HEK293 (cell line): ENCODE data around the gene SCN4A.

ENCODE experiments used
- CTCF ChIA-PET: fragments of 350-600 bp; formaldehyde crosslinking; extraction: SDS; loops from one replicate; lab custom pipeline; 2021; ENCODE audit warnings: antibody characterized with exemption; lab: Yijun Ruan, JAX
- POLR2A ChIA-PET: fragments of 300-600 bp; formaldehyde crosslinking; extraction: SDS; loops from one replicate; lab custom pipeline; 2020; ENCODE audit warnings: antibody characterized with exemption, inconsistent platforms; lab: Yijun Ruan, JAX
- H3K27ac ChIP-seq: fragments of 200-500 bp; sonication (Bioruptor generic); 2 replicates; pipeline ENCODE4 v1.5.1; 2014; ENCODE audit warnings: low read depth, low read length, control low read depth, inconsistent platforms; ENCODE audit errors: extremely low read depth
- H3K36me3 ChIP-seq, 2 experiments: fragments of 200-500 bp in 1 of 2; sonication (Bioruptor generic) in 1 of 2; 1 replicate in 1 of 2; 2 replicates in 1 of 2; pipeline ENCODE4 v1.5.1; 2014 to 2017; ENCODE audit warnings: inconsistent platforms in 2 of 2, low read length in 2 of 2; ENCODE audit not compliant: control insufficient read depth in 2 of 2, insufficient read depth in 1 of 2
- H3K4me1 ChIP-seq: fragments of 200-500 bp; sonication (Bioruptor generic); 2 replicates; pipeline ENCODE4 v1.5.1; 2014; ENCODE audit warnings: mild to moderate bottlenecking, low read length, inconsistent platforms; ENCODE audit not compliant: control insufficient read depth, insufficient read depth
- H3K4me3 ChIP-seq: 2 replicates; pipeline ENCODE4 v1.5.1; 2011; ENCODE audit warnings: low read depth, mild to moderate bottlenecking, control low read depth, low read length, moderate library complexity
- H3K9me3 ChIP-seq: fragments of 200-500 bp; sonication (Bioruptor generic); 2 replicates; pipeline ENCODE4 v1.5.1; 2014; ENCODE audit warnings: low read depth, low read length, inconsistent platforms; ENCODE audit not compliant: control insufficient read depth, insufficient read depth
- SCRT1 ChIP-seq: fragments of 450-650 bp; formaldehyde crosslinking; IDR thresholded peaks from 2 replicates; pipeline ENCODE4 v1.5.1; 2016; ENCODE audit warnings: missing biosample characterization, missing genetic modification characterization, borderline replicate concordance
- ZNF175 ChIP-seq: fragments of 450-650 bp; formaldehyde crosslinking; IDR thresholded peaks from 2 replicates; pipeline ENCODE4 v1.5.1; 2016; ENCODE audit warnings: missing biosample characterization, missing genetic modification characterization
- ZNF214 ChIP-seq: fragments of 450-650 bp; formaldehyde crosslinking; IDR thresholded peaks from 2 replicates; pipeline ENCODE4 v1.5.1; 2017; ENCODE audit warnings: missing biosample characterization, mild to moderate bottlenecking, missing genetic modification characterization, borderline replicate concordance
- ZNF391 ChIP-seq: fragments of 450-650 bp; formaldehyde crosslinking; IDR thresholded peaks from 2 replicates; pipeline ENCODE4 v1.5.1; 2016; ENCODE audit warnings: low read depth, missing biosample characterization, missing genetic modification characterization, borderline replicate concordance
- ZNF426 ChIP-seq: fragments of 450-650 bp; formaldehyde crosslinking; IDR thresholded peaks from 2 replicates; pipeline ENCODE4 v1.5.1; 2017; ENCODE audit warnings: missing biosample characterization, missing genetic modification characterization, mild to moderate bottlenecking, inconsistent platforms, moderate library complexity
- ZNF544 ChIP-seq: fragments of 450-650 bp; formaldehyde crosslinking; IDR thresholded peaks from 2 replicates; pipeline ENCODE4 v1.5.0; 2017; ENCODE audit warnings: missing biosample characterization, missing genetic modification characterization
- TF ChIP-seq, protein P1 (sequence below): fragments of 450-650 bp; formaldehyde crosslinking; IDR thresholded peaks from 2 replicates; pipeline ENCODE4 v1.5.1; 2016; ENCODE audit warnings: missing biosample characterization, missing genetic modification characterization, low read depth
- TF ChIP-seq, protein P2 (sequence below): fragments of 450-650 bp; formaldehyde crosslinking; IDR thresholded peaks from 2 replicates; pipeline ENCODE4 v1.5.1; 2017; ENCODE audit warnings: missing biosample characterization, missing genetic modification characterization
- TF ChIP-seq, protein P3 (sequence below): fragments of 450-650 bp; formaldehyde crosslinking; IDR thresholded peaks from 2 replicates; pipeline ENCODE4 v1.5.1; 2016; ENCODE audit warnings: missing biosample characterization, missing genetic modification characterization
- TF ChIP-seq, protein P4 (sequence below): IDR thresholded peaks from 2 replicates; pipeline ENCODE4 v1.6.1; 2011; ENCODE audit warnings: mild to moderate bottlenecking, low read depth, low read length, borderline replicate concordance
- TF ChIP-seq, protein P5 (sequence below): fragments of 450-650 bp; formaldehyde crosslinking; IDR thresholded peaks from 2 replicates; pipeline ENCODE4 v1.5.1; 2016; ENCODE audit warnings: missing biosample characterization, missing genetic modification characterization
- TF ChIP-seq, protein P6 (sequence below): fragments of 450-650 bp; formaldehyde crosslinking; IDR thresholded peaks from 2 replicates; pipeline ENCODE4 v1.5.1; 2016; ENCODE audit warnings: missing biosample characterization, missing genetic modification characterization
- TF ChIP-seq, protein P7 (sequence below): fragments of 450-650 bp; formaldehyde crosslinking; conservative IDR thresholded peaks from 2 replicates; pipeline ENCODE4 v1.5.1; 2016; ENCODE audit warnings: low read depth, missing biosample characterization, missing genetic modification characterization

The SCN4A gene

DNA sequence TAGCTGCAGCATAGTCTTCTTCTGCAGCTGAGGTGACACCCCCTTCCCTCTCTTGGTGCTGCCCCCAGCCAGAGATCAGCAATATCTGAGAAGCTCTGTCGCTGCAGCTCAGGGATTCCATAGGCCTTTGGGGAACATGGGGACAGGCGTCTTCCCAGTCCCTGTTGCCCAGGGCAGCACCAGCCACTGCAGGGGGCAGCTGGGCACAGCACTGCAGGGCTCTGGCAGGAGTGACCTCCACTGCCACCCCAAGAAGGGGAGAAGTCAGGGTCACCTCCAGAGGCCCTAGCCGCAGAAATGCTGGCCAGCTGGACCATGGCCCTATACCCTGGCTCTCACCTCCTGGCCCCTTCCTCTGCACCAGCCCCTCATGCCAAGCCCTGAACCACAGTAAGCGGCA, 16.9 kb downstream of the SCN4A start (continued):
- TF ChIP-seq, protein P1, sequence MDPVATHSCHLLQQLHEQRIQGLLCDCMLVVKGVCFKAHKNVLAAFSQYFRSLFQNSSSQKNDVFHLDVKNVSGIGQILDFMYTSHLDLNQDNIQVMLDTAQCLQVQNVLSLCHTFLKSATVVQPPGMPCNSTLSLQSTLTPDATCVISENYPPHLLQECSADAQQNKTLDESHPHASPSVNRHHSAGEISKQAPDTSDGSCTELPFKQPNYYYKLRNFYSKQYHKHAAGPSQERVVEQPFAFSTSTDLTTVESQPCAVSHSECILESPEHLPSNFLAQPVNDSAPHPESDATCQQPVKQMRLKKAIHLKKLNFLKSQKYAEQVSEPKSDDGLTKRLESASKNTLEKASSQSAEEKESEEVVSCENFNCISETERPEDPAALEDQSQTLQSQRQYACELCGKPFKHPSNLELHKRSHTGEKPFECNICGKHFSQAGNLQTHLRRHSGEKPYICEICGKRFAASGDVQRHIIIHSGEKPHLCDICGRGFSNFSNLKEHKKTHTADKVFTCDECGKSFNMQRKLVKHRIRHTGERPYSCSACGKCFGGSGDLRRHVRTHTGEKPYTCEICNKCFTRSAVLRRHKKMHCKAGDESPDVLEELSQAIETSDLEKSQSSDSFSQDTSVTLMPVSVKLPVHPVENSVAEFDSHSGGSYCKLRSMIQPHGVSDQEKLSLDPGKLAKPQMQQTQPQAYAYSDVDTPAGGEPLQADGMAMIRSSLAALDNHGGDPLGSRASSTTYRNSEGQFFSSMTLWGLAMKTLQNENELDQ (tag by site-specific recombination), result no peak
- TF ChIP-seq, protein P2, sequence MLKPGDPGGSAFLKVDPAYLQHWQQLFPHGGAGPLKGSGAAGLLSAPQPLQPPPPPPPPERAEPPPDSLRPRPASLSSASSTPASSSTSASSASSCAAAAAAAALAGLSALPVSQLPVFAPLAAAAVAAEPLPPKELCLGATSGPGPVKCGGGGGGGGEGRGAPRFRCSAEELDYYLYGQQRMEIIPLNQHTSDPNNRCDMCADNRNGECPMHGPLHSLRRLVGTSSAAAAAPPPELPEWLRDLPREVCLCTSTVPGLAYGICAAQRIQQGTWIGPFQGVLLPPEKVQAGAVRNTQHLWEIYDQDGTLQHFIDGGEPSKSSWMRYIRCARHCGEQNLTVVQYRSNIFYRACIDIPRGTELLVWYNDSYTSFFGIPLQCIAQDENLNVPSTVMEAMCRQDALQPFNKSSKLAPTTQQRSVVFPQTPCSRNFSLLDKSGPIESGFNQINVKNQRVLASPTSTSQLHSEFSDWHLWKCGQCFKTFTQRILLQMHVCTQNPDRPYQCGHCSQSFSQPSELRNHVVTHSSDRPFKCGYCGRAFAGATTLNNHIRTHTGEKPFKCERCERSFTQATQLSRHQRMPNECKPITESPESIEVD (tag by site-specific recombination), result no peak
- TF ChIP-seq, protein P3, sequence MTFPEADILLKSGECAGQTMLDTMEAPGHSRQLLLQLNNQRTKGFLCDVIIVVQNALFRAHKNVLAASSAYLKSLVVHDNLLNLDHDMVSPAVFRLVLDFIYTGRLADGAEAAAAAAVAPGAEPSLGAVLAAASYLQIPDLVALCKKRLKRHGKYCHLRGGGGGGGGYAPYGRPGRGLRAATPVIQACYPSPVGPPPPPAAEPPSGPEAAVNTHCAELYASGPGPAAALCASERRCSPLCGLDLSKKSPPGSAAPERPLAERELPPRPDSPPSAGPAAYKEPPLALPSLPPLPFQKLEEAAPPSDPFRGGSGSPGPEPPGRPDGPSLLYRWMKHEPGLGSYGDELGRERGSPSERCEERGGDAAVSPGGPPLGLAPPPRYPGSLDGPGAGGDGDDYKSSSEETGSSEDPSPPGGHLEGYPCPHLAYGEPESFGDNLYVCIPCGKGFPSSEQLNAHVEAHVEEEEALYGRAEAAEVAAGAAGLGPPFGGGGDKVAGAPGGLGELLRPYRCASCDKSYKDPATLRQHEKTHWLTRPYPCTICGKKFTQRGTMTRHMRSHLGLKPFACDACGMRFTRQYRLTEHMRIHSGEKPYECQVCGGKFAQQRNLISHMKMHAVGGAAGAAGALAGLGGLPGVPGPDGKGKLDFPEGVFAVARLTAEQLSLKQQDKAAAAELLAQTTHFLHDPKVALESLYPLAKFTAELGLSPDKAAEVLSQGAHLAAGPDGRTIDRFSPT, result no peak

DNA sequence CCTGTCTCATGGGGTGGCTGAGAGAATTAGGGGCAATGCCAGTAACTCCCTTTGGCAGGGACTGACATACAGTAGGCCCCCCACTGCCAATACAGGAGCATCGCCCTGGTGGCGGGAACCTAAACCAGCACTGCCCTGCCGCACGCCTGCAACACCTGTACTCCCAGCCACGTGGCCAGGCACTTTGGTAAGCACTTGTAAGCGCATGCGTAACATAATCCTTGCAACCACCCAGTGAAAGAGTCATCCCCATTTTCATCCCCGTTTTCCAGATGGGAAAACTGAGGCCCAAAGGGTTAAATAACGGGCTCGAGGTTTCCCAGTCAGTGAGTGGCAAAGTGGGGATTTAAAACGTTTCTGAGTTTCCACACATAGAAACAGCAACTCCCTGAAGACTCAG, 17.5 kb downstream of the SCN4A start:
- Histone ChIP-seq H3K4me3 (no peak overlapping the region), H3K27ac (no peak overlapping the region), H3K36me3 (no peaks in the 10 kb centered on the region), H3K9me3 (no peaks in the 10 kb centered on the region), H3K4me1 (no peaks in the 10 kb centered on the region)
- TF ChIP-seq, protein P4, sequence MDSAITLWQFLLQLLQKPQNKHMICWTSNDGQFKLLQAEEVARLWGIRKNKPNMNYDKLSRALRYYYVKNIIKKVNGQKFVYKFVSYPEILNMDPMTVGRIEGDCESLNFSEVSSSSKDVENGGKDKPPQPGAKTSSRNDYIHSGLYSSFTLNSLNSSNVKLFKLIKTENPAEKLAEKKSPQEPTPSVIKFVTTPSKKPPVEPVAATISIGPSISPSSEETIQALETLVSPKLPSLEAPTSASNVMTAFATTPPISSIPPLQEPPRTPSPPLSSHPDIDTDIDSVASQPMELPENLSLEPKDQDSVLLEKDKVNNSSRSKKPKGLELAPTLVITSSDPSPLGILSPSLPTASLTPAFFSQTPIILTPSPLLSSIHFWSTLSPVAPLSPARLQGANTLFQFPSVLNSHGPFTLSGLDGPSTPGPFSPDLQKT, result no peak
- no peak for TF ChIP-seq ZNF214 (tag by site-specific recombination)
- TF ChIP-seq SCRT1 (tag by site-specific recombination), result no peak
- TF ChIP-seq, protein P5, sequence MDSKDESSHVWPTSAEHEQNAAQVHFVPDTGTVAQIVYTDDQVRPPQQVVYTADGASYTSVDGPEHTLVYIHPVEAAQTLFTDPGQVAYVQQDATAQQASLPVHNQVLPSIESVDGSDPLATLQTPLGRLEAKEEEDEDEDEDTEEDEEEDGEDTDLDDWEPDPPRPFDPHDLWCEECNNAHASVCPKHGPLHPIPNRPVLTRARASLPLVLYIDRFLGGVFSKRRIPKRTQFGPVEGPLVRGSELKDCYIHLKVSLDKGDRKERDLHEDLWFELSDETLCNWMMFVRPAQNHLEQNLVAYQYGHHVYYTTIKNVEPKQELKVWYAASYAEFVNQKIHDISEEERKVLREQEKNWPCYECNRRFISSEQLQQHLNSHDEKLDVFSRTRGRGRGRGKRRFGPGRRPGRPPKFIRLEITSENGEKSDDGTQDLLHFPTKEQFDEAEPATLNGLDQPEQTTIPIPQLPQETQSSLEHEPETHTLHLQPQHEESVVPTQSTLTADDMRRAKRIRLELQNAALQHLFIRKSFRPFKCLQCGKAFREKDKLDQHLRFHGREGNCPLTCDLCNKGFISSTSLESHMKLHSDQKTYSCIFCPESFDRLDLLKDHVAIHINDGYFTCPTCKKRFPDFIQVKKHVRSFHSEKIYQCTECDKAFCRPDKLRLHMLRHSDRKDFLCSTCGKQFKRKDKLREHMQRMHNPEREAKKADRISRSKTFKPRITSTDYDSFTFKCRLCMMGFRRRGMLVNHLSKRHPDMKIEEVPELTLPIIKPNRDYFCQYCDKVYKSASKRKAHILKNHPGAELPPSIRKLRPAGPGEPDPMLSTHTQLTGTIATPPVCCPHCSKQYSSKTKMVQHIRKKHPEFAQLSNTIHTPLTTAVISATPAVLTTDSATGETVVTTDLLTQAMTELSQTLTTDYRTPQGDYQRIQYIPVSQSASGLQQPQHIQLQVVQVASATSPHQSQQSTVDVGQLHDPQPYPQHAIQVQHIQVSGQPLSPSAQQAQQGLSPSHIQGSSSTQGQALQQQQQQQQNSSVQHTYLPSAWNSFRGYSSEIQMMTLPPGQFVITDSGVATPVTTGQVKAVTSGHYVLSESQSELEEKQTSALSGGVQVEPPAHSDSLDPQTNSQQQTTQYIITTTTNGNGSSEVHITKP (tag by site-specific recombination), result no peak
- TF ChIP-seq, protein P6, sequence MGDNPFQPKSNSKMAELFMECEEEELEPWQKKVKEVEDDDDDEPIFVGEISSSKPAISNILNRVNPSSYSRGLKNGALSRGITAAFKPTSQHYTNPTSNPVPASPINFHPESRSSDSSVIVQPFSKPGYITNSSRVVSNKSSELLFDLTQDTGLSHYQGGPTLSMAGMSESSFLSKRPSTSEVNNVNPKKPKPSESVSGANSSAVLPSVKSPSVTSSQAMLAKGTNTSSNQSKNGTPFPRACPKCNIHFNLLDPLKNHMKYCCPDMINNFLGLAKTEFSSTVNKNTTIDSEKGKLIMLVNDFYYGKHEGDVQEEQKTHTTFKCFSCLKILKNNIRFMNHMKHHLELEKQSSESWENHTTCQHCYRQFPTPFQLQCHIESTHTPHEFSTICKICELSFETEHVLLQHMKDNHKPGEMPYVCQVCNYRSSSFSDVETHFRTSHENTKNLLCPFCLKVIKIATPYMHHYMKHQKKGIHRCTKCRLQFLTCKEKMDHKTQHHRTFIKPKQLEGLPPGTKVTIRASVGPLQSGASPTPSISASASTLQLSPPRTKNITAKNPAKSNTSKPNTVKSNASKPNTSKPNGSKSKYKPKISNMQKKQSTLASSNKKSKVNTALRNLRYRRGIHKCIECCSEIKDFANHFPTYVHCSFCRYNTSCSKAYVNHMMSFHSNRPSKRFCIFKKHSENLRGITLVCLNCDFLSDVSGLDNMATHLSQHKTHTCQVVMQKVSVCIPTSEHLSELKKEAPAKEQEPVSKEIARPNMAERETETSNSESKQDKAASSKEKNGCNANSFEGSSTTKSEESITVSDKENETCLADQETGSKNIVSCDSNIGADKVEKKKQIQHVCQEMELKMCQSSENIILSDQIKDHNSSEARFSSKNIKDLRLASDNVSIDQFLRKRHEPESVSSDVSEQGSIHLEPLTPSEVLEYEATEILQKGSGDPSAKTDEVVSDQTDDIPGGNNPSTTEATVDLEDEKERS, result no peak
- no peak for TF ChIP-seq ZNF391
- no peak for TF ChIP-seq ZNF544 (tag by site-specific recombination)
- TF ChIP-seq, protein P7, sequence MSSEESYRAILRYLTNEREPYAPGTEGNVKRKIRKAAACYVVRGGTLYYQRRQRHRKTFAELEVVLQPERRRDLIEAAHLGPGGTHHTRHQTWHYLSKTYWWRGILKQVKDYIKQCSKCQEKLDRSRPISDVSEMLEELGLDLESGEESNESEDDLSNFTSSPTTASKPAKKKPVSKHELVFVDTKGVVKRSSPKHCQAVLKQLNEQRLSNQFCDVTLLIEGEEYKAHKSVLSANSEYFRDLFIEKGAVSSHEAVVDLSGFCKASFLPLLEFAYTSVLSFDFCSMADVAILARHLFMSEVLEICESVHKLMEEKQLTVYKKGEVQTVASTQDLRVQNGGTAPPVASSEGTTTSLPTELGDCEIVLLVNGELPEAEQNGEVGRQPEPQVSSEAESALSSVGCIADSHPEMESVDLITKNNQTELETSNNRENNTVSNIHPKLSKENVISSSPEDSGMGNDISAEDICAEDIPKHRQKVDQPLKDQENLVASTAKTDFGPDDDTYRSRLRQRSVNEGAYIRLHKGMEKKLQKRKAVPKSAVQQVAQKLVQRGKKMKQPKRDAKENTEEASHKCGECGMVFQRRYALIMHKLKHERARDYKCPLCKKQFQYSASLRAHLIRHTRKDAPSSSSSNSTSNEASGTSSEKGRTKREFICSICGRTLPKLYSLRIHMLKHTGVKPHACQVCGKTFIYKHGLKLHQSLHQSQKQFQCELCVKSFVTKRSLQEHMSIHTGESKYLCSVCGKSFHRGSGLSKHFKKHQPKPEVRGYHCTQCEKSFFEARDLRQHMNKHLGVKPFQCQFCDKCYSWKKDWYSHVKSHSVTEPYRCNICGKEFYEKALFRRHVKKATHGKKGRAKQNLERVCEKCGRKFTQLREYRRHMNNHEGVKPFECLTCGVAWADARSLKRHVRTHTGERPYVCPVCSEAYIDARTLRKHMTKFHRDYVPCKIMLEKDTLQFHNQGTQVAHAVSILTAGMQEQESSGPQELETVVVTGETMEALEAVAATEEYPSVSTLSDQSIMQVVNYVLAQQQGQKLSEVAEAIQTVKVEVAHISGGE (tag by site-specific recombination), result no peak
- TF ChIP-seq ZNF426, result no peak
- no peak for TF ChIP-seq ZNF175 (tag by site-specific recombination)
- CTCF ChIA-PET, result interaction anchor here (1.0 to 1.1 kb wide), 2 partner anchors 9 to 44 kb away, joined by 3 read pairs; no protein-coding TSS in a partner anchor
- POLR2A ChIA-PET, result no interaction called here
